ENCODE data around the gene NEGR1.

NEGR1 gene

GRCh38 chr1:71994646-71995045, 287.7 kb downstream of the NEGR1 start:
- intact Hi-C loops (cut with DNase I): no loop called here
- no peak for DNase-seq

GRCh38 chr1:71987181-71987580, 295.2 kb downstream of the NEGR1 start:
- intact Hi-C loops (cut with DNase I): no loop called here
- no peak for DNase-seq

GRCh38 chr1:71986160-71986559, 296.2 kb downstream of the NEGR1 start:
- intact Hi-C loops (cut with DNase I): no loop called here
- no peak for DNase-seq

GRCh38 chr1:71980556-71980955, 301.8 kb downstream of the NEGR1 start:
- intact Hi-C loops (cut with DNase I): no loop called here
- no peak for DNase-seq

- intact Hi-C loops (cut with DNase I): no loop called here
- DNase-seq: no peak
Observed at GRCh38 chr1:71979882-71980281, 302.5 kb downstream of the NEGR1 start.

GRCh38 chr1:71967670-71968069, 314.7 kb downstream of the NEGR1 start:
- no peak for DNase-seq
- intact Hi-C loops (cut with DNase I): no loop called here

- no peak for DNase-seq
- intact Hi-C loops (cut with DNase I): no loop called here
Observed at GRCh38 chr1:71964188-71964587, 318.2 kb downstream of the NEGR1 start.

- no peak for DNase-seq
- intact Hi-C loops (cut with DNase I): no loop called here
Observed at GRCh38 chr1:71956613-71957285, 325.6 kb downstream of the NEGR1 start.

GRCh38 chr1:71950579-71950978, 331.8 kb downstream of the NEGR1 start:
- intact Hi-C loops (cut with DNase I): no loop called here
- no peak for DNase-seq

GRCh38 chr1:71949681-71950080, 332.7 kb downstream of the NEGR1 start:
- intact Hi-C loops (cut with DNase I): no loop called here
- DNase-seq: no peak

GRCh38 chr1:71948561-71948960, 333.8 kb downstream of the NEGR1 start:
- peak in 1 of 42 donors; percentile 7 for DNase-seq
- intact Hi-C loops (cut with DNase I): no loop called here

- no peak for DNase-seq
- intact Hi-C loops (cut with DNase I): no loop called here
Observed at GRCh38 chr1:71944006-71944405, 338.3 kb downstream of the NEGR1 start.

GRCh38 chr1:71940261-71940660, 342.1 kb downstream of the NEGR1 start:
- DNase-seq: no peak
- intact Hi-C loops (cut with DNase I): no loop called here

- intact Hi-C loops (cut with DNase I): no loop called here
- DNase-seq: no peak
Observed at GRCh38 chr1:71930511-71930910, 351.8 kb downstream of the NEGR1 start.

- DNase-seq: peak in 2 of 42 donors; percentile 7 to 50
- intact Hi-C loops (cut with DNase I): no loop called here
Observed at GRCh38 chr1:71921935-71922559, 360.3 kb downstream of the NEGR1 start.

- intact Hi-C loops (cut with DNase I): no loop called here
Observed at GRCh38 chr1:71921204-71921603, 361.1 kb downstream of the NEGR1 start.

GRCh38 chr1:71920556-71920955, 361.8 kb downstream of the NEGR1 start:
- DNase-seq: no peak
- intact Hi-C loops (cut with DNase I): no loop called here

More at GRCh38 chr1:71921204-71921603, 361.1 kb downstream of the NEGR1 start:
- no peak for DNase-seq

GRCh38 chr1:71919811-71920509, 362.4 kb downstream of the NEGR1 start:
- no peak for DNase-seq
- intact Hi-C loops (cut with DNase I): no loop called here

- DNase-seq: no peak
- intact Hi-C loops (cut with DNase I): no loop called here
Observed at GRCh38 chr1:71918630-71919029, 363.7 kb downstream of the NEGR1 start.

GRCh38 chr1:71916894-71917293, 365.4 kb downstream of the NEGR1 start:
- intact Hi-C loops (cut with DNase I): no loop called here
- no peak for DNase-seq

GRCh38 chr1:71914626-71915025, 367.7 kb downstream of the NEGR1 start:
- no peak for DNase-seq
- intact Hi-C loops (cut with DNase I): no loop called here
